Gastrocnemius medialis (tissue), 4 donors: ENCODE data around the gene COX11.

Experiments used
- POLR2A ChIP-seq, 2 donors: fragments of 450-650 bp; IDR thresholded peaks; one replicate each; pipeline ENCODE4 v1.6.1; 2017; ENCODE audit warnings: antibody characterized with exemption in 2 of 2, mild to moderate bottlenecking in 2 of 2, moderate library complexity in 2 of 2
- TF ChIP-seq, protein P1 (sequence below), 5 experiments: fragments of 450-650 bp in 3 of 5; fragments of 200-600 bp in 2 of 5; sonication (generic) in 2 of 5; IDR thresholded peaks in 4 of 5; conservative IDR thresholded peaks in 1 of 5; 1 replicate in 4 of 5; 2 replicates in 1 of 5; pipeline ENCODE4 v1.5.1; 2016 to 2019; ENCODE audit warnings: antibody characterized with exemption in 5 of 5, mild to moderate bottlenecking in 3 of 5, moderate library complexity in 3 of 5

DNA sequence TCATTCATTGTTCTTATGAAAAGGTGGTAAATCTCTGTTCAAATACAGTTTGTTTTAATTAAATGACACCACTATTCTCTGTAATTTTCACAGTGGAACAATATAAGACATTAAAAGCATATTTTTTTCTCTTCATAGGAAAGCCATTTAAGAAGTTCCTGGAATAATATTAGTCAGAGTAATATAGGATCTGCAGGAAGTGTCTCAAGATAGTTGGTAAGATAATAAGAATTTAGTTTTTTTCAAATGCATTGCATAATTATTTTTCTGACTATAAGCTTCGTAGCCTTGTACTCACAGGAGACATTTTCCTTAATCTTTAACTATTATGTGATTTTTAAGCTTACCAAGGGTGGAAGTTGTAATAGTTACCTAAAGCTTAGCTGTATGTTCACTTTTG, 17.0 kb upstream of the COX11 start:
- TF ChIP-seq, protein P1, sequence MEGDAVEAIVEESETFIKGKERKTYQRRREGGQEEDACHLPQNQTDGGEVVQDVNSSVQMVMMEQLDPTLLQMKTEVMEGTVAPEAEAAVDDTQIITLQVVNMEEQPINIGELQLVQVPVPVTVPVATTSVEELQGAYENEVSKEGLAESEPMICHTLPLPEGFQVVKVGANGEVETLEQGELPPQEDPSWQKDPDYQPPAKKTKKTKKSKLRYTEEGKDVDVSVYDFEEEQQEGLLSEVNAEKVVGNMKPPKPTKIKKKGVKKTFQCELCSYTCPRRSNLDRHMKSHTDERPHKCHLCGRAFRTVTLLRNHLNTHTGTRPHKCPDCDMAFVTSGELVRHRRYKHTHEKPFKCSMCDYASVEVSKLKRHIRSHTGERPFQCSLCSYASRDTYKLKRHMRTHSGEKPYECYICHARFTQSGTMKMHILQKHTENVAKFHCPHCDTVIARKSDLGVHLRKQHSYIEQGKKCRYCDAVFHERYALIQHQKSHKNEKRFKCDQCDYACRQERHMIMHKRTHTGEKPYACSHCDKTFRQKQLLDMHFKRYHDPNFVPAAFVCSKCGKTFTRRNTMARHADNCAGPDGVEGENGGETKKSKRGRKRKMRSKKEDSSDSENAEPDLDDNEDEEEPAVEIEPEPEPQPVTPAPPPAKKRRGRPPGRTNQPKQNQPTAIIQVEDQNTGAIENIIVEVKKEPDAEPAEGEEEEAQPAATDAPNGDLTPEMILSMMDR (IDR thresholded peaks at IDR 0.05 in 4 of 5, conservative IDR thresholded peaks at IDR 0.05 in 1 of 5), result no peak
- no peak for TF ChIP-seq POLR2A (IDR thresholded peaks at IDR 0.05)
